Upper lobe of left lung (tissue), 4 donors: ENCODE measurements around the gene AFAP1.

Source experiments
- CTCF ChIP-seq, 6 experiments: fragments of 450-650 bp in 4 of 6; fragments of 200-600 bp in 2 of 6; sonication (generic) in 2 of 6; IDR thresholded peaks; one replicate each; pipeline ENCODE4 v1.5.1; 2016 to 2019; ENCODE audit warnings: antibody characterized with exemption in 6 of 6
- EP300 ChIP-seq, 4 donors: sonication (generic); formaldehyde crosslinking; IDR thresholded peaks; one replicate each; pipeline ENCODE4 v1.5.1; 2017; ENCODE audit warnings: antibody characterized with exemption in 4 of 4, control low read depth in 2 of 4

- TF ChIP-seq EP300 (IDR thresholded peaks at IDR 0.05) (no peak), CTCF (IDR thresholded peaks at IDR 0.05) (no peak)
These were observed 47.2 kb downstream of the AFAP1 start for GRCh38 chr4:7892212-7893019.
